Mesodermal cell (in vitro differentiated cells): ENCODE results near the gene DYNLT1. TPM values are rescaled to one million over a fixed set of nuclear protein-coding genes. Genes with fewer than 3 reads are reported as not detected.

Source experiments
- H3K27ac ChIP-seq: 2 replicates; pipeline ENCODE4 v1.7.0; 2013; ENCODE audit warnings: mild to moderate bottlenecking, low read depth, low read length, moderate library complexity; ENCODE audit not compliant: severe bottlenecking
- H3K36me3 ChIP-seq: 2 replicates; pipeline ENCODE4 v1.7.1; 2013; ENCODE audit warnings: mild to moderate bottlenecking, low read length, moderate library complexity; ENCODE audit not compliant: control insufficient read depth, insufficient read depth
- H3K4me1 ChIP-seq: one replicate; pipeline ENCODE4 v1.7.1; 2013; ENCODE audit warnings: mild to moderate bottlenecking, low read length; ENCODE audit not compliant: insufficient read depth, control insufficient read depth, poor library complexity, severe bottlenecking
- H3K4me3 ChIP-seq: 2 replicates; pipeline ENCODE4 v1.7.0; 2013; ENCODE audit warnings: low read length, control low read depth, mild to moderate bottlenecking; ENCODE audit not compliant: insufficient read depth, poor library complexity, severe bottlenecking; ENCODE audit errors: extremely low read depth
- H3K9me3 ChIP-seq: 2 replicates; pipeline ENCODE4 v1.7.1; 2013; ENCODE audit warnings: mild to moderate bottlenecking, low read length, moderate library complexity; ENCODE audit not compliant: control insufficient read depth
- WGBS, 2 experiments: methylation state at CpG; one replicate each; pipeline ENCODE4 v1.1.5; 2013; ENCODE audit warnings: missing lambda C conversion rate in 2 of 2; ENCODE audit not compliant: insufficient coverage in 2 of 2; 5-methylcytosine and 5-hydroxymethylcytosine counted together
- polyA plus RNA-seq, 2 experiments: library from polyadenylated mRNA; stranded (reverse); fragments of 50-300 nt; gene quantifications; one replicate each; pipeline ENCODE4 v1.2.3, GENCODE V29; 2013

The DYNLT1 gene
- polyA plus RNA-seq (2013, experiment 1 of 2), result 238 TPM
- polyA plus RNA-seq (2013, experiment 2 of 2), result 257 TPM

DNA sequence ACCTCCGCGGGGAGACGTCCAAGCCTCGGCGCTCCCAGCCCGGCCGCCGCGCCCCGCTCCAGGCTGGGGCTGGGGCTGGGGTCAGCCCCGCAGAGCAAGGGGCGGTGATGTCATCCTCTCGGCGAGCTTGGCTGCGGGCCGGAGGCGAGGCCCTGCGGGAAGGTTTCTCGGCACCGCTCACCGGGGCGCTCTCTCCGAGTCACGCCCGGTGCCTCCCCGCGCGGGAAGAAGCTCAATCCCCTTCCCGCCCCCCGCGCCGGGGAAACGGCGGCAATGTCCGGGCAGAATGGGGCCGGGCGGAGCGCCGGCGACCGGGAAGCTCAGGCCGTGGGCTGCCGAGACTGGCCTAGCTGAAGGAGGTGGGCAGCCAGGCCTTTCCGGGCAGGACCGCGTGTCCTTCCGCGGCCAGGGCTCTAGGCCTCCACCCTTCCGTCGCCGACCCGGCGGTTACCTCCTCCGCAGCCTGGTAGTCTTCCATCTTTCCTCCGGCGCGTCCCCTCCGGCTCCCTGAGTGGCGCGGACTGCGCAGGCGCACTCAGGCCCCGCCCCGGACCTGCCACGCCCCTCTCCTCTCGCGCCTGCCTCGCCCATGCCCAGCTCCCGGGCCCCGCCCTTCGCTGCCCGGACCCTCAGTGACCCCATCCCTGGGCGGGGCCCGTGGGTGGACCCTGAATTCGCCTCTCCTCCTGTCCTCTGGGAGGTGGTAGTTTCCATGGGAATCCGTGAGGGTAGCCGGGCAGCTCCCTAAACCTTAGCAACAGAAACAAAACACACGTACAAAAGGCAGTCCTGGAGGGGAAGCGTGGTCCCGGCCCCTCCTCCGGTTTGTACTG lies at the start of gene DYNLT1:
DYNLT1 (minus strand) TSS at position 513 of the 833 bp plus-strand sequence; CDS start at position 478, 35 bp downstream.
- H3K4me3 ChIP-seq, result peak within 1 kb of the TSS; percentile 92
- H3K36me3 ChIP-seq, result peaks cover 14% of the 10 kb centered on the region
- 0 to 1% methylated on average over 67 to 77 of the region's 81 CpGs for WGBS, 2 experiments
- H3K4me1 ChIP-seq, result peaks cover 27% of the 10 kb centered on the region
- no peaks in the 10 kb centered on the region for H3K9me3 ChIP-seq
- peak within 1 kb of the TSS; percentile 90 for H3K27ac ChIP-seq

GRCh38 chr6:158688860-158689259 lies 44.3 kb upstream of the DYNLT1 start:
- Histone ChIP-seq H3K27ac (no peak overlapping the region), H3K4me3 (no peak overlapping the region), H3K36me3 (no peaks in the 10 kb centered on the region), H3K9me3 (no peaks in the 10 kb centered on the region), H3K4me1 (no peaks in the 10 kb centered on the region)
- WGBS, 2 experiments, result no CpG with 5 or more reads among the region's 1 CpG

DNA sequence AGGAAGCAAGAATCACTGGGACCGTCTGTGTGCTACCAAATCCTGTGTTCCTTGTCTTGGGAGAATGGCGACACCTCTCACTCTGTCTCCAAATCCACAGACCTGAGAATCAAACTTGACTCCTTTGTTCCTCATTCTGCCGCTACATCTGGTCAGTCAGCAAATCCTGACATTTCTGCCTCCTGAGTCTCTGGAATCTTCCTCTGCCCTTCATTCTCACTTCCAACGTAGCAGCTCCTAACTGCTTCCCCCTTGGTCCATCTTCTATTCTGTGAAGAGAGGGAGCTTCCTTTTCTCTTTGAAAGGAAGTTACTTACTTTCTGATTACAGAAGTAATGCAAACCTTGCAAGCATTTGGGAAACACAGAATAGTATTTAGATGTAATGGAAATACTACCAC lies 43.0 kb upstream of the DYNLT1 start:
- H3K9me3 ChIP-seq, result no peaks in the 10 kb centered on the region
- H3K27ac ChIP-seq, result no peak overlapping the region
- no peaks in the 10 kb centered on the region for H3K36me3 ChIP-seq
- no peak overlapping the region for H3K4me3 ChIP-seq
- WGBS, 2 experiments, result 94 to 100% methylated on average over 1 to 3 of the region's 4 CpGs
- no peaks in the 10 kb centered on the region for H3K4me1 ChIP-seq

- no peak overlapping the region for H3K27ac ChIP-seq
These were observed 42.3 kb upstream of the DYNLT1 start for GRCh38 chr6:158686791-158687381.

GRCh38 chr6:158686311-158686710 lies 41.8 kb upstream of the DYNLT1 start:
- Histone ChIP-seq H3K27ac (no peak overlapping the region), H3K36me3 (no peaks in the 10 kb centered on the region), H3K4me1 (no peaks in the 10 kb centered on the region), H3K9me3 (no peaks in the 10 kb centered on the region), H3K4me3 (no peak overlapping the region)
- 78 to 79% methylated on average over 3 to 4 of the region's 4 CpGs for WGBS, 2 experiments

More at GRCh38 chr6:158686791-158687381, 42.3 kb upstream of the DYNLT1 start:
- Histone ChIP-seq H3K9me3 (no peaks in the 10 kb centered on the region), H3K4me1 (no peaks in the 10 kb centered on the region), H3K36me3 (no peaks in the 10 kb centered on the region), H3K4me3 (no peak overlapping the region)
- 77 to 92% methylated on average over 2 to 6 of the region's 7 CpGs for WGBS, 2 experiments

DNA sequence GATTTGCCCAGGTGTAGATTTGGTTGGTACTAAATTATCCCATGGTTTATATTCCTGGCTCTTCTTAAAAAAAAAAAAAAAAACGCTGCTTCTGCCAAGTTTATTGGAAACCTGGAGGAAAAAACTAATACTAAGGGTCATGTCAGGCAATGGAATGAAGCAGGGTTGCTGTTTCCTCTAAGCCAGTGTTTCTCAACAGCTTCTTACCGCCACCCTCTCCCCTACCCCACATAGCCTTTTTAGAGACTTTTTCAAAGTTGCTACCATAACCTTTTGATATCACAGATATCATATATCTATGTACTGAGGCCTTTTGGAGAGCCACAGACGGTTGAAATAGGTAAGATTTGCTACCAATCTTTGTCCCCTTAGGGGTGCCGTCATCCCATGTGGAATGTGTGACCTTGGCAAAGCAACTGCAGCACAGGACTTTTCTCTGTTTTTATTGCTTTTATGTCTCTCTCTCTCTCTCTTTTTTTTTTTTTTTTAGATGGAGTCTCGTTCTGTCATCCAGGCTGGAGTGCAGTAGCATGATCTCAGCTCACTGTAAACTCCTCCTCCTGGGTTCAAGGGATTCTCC lies 40.3 kb upstream of the DYNLT1 start:
- H3K4me3 ChIP-seq, result no peak overlapping the region
- H3K36me3 ChIP-seq, result no peaks in the 10 kb centered on the region
- no peaks in the 10 kb centered on the region for H3K9me3 ChIP-seq
- 100% methylated on average over 2 of the region's 5 CpGs for WGBS, 2 experiments
- H3K27ac ChIP-seq, result no peak overlapping the region
- no peaks in the 10 kb centered on the region for H3K4me1 ChIP-seq

GRCh38 chr6:158684311-158684710 lies 39.8 kb upstream of the DYNLT1 start:
- Histone ChIP-seq H3K9me3 (no peaks in the 10 kb centered on the region), H3K4me1 (no peaks in the 10 kb centered on the region), H3K36me3 (no peaks in the 10 kb centered on the region), H3K27ac (no peak overlapping the region), H3K4me3 (no peak overlapping the region)
- 97 to 100% methylated on average over 3 to 5 of the region's 5 CpGs for WGBS, 2 experiments

- Histone ChIP-seq H3K27ac (no peak overlapping the region), H3K9me3 (no peaks in the 10 kb centered on the region), H3K4me1 (no peaks in the 10 kb centered on the region), H3K4me3 (no peak overlapping the region), H3K36me3 (no peaks in the 10 kb centered on the region)
- WGBS, 2 experiments, result 88 to 100% methylated on average over 2 to 5 of the region's 6 CpGs
These were observed 35.9 kb upstream of the DYNLT1 start for GRCh38 chr6:158680481-158680880.

GRCh38 chr6:158680015-158680414 lies 35.5 kb upstream of the DYNLT1 start:
- H3K36me3 ChIP-seq, result no peaks in the 10 kb centered on the region
- no peak overlapping the region for H3K27ac ChIP-seq
- WGBS, 2 experiments, result 80 to 100% methylated on average over 2 of the region's 2 CpGs
- H3K4me3 ChIP-seq, result no peak overlapping the region
- H3K9me3 ChIP-seq, result no peaks in the 10 kb centered on the region
- no peaks in the 10 kb centered on the region for H3K4me1 ChIP-seq

- 76 to 89% methylated on average over 9 of the region's 11 CpGs for WGBS, 2 experiments
- no peaks in the 10 kb centered on the region for H3K36me3 ChIP-seq
- no peak overlapping the region for H3K27ac ChIP-seq
- no peak overlapping the region for H3K4me3 ChIP-seq
- H3K9me3 ChIP-seq, result no peaks in the 10 kb centered on the region
- H3K4me1 ChIP-seq, result no peaks in the 10 kb centered on the region
These were observed 33.5 kb upstream of the DYNLT1 start for GRCh38 chr6:158677906-158678578.
